Endodermal cell (in vitro differentiated cells): ENCODE measurements around the gene RIC1. TPM values are rescaled to one million over a fixed set of nuclear protein-coding genes. Genes with fewer than 3 reads are reported as not detected.

Experiments
- DNase-seq: peaks from one replicate; pipeline ENCODE4 v3.0.0-alpha.2; 2017
- H3K27ac ChIP-seq: 2 replicates; pipeline ENCODE4 v1.5.1; 2013; ENCODE audit warnings: mild to moderate bottlenecking, low read depth, low read length, moderate library complexity
- H3K27me3 ChIP-seq: 2 replicates; pipeline ENCODE4 v1.6.1; 2013; ENCODE audit warnings: mild to moderate bottlenecking, low read length, moderate library complexity; ENCODE audit not compliant: insufficient read depth, control insufficient read depth, poor library complexity, severe bottlenecking
- H3K36me3 ChIP-seq: 2 replicates; pipeline ENCODE4 v1.7.0; 2013; ENCODE audit warnings: mild to moderate bottlenecking, low read length, moderate library complexity; ENCODE audit not compliant: control insufficient read depth, insufficient read depth
- H3K4me1 ChIP-seq: one replicate; pipeline ENCODE4 v1.7.0; 2013; ENCODE audit warnings: low read length; ENCODE audit not compliant: control insufficient read depth, insufficient read depth
- H3K4me3 ChIP-seq: 2 replicates; pipeline ENCODE4 v1.5.1; 2013; ENCODE audit warnings: mild to moderate bottlenecking, low read length, moderate library complexity
- H3K9ac ChIP-seq: 2 replicates; pipeline ENCODE4 v1.6.1; 2013; ENCODE audit warnings: mild to moderate bottlenecking, low read length, moderate library complexity; ENCODE audit not compliant: poor library complexity, severe bottlenecking; ENCODE audit errors: extremely low read depth
- H3K9me3 ChIP-seq: 2 replicates; pipeline ENCODE4 v1.6.1; 2013; ENCODE audit warnings: mild to moderate bottlenecking, low read length, moderate library complexity; ENCODE audit not compliant: control insufficient read depth
- H3K27ac Mint-ChIP-seq: 2 replicates; pipeline ENCODE4 v1.8.0; 2020; ENCODE audit warnings: mixed read lengths
- H3K27me3 Mint-ChIP-seq: 2 replicates; pipeline ENCODE4 v1.8.0; 2021; ENCODE audit warnings: mild to moderate bottlenecking, mixed read lengths; ENCODE audit not compliant: insufficient read depth
- H3K36me3 Mint-ChIP-seq: 2 replicates; pipeline ENCODE4 v1.8.0; 2020; ENCODE audit warnings: low read depth, mixed read lengths
- H3K4me1 Mint-ChIP-seq: 2 replicates; pipeline ENCODE4 v1.8.0; 2020; ENCODE audit warnings: mixed read lengths
- H3K4me3 Mint-ChIP-seq: 2 replicates; pipeline ENCODE4 v1.8.0; 2020; ENCODE audit warnings: mild to moderate bottlenecking, moderate library complexity, mixed read lengths
- H3K9me3 Mint-ChIP-seq: 2 replicates; pipeline ENCODE4 v1.8.0; 2020; ENCODE audit warnings: mild to moderate bottlenecking, mixed read lengths
- CTCF ChIP-seq: fragments of 200-600 bp; sonication (generic); conservative IDR thresholded peaks from 2 replicates; pipeline ENCODE4 v1.5.0; 2021; ENCODE audit warnings: antibody characterized with exemption, mild to moderate bottlenecking
- WGBS, 2 experiments: methylation state at CpG; one replicate each; pipeline versions ENCODE4 v1.1.5 to v1.1.7; 2013; ENCODE audit warnings: missing lambda C conversion rate in 2 of 2, mixed read lengths in 1 of 2; ENCODE audit not compliant: insufficient coverage in 1 of 2, insufficient read length in 1 of 2; 5-methylcytosine and 5-hydroxymethylcytosine counted together
- total RNA-seq, 2 donors: library from RNA; stranded (reverse); fragmentation: NEBNext Ultra II Directional in 1 of 2; extraction: Animal tissue kit (Norgen Biotek cat#: 25700) in 1 of 2; gene quantifications; 2 replicates in 1 of 2; 3 replicates in 1 of 2; pipeline ENCODE4 v1.2.1, GENCODE V29; 2021

RIC1 gene
- total RNA-seq, 2 donors from 2014 or later: 27.0 to 27.1 TPM

DNA sequence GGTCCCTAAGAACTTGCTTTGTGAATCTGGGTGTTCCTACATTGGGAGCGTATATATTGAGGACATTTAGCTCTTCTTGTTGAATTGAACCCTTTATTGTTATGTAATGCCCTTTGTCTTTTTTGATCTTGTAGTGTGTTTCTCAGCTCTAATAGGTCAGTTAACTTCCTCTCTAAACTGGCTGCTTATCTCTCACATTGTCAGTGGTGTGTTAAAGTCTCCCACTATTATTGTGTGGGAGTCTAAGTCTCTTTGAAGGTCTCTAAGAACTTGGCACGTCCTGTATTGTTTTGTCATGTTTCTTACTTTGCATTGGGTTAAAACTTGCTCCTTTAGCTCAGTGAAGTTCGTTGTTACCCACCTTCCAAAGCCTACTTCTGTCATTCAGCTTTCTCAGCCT lies 36.2 kb downstream of the RIC1 start:
- Histone ChIP-seq H3K4me3 (no peak overlapping the region), H3K27ac (no peak overlapping the region), H3K27me3 (no peaks in the 10 kb centered on the region), H3K9ac (no peak overlapping the region), H3K9me3 (peaks cover 58% of the 10 kb centered on the region), H3K36me3 (peaks cover 45% of the 10 kb centered on the region), H3K4me1 (peaks cover 7% of the 10 kb centered on the region)
- Mint-ChIP-seq H3K4me3 (no peak overlapping the region), H3K27ac (no peak overlapping the region), H3K27me3 (peaks cover 3% of the 10 kb centered on the region), H3K36me3 (peaks cover 65% of the 10 kb centered on the region), H3K4me1 (peaks cover 21% of the 10 kb centered on the region), H3K9me3 (peaks cover 56% of the 10 kb centered on the region)
- TF ChIP-seq CTCF: no peak
- DNase-seq: no peak
- WGBS, 2 experiments: 40 to 50% methylated on average over 1 to 3 of the region's 3 CpGs

DNA sequence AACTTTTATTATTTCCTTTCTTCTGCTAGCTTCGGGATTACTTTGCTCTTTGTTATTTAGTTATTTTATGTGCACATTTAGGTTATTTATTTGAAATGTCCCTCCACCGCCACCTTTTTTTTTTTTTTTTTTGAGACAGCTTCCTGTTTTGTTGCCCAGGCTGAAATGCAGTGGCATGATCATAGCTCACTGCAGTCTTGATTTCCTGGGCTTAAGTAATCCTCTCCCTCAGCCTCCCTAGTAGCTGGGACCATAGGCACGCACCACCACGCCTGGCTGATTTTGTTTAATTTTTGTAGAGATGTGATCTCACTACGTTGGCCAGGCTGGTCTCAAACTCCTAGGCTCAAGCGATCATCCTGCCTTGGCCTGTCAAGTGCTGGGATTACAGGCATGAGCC lies 38.5 kb downstream of the RIC1 start:
- Histone ChIP-seq H3K9ac (no peak overlapping the region), H3K36me3 (peaks cover 36% of the 10 kb centered on the region), H3K27me3 (no peaks in the 10 kb centered on the region), H3K4me1 (peaks cover 14% of the 10 kb centered on the region), H3K27ac (no peak overlapping the region), H3K4me3 (peak overlapping the region; percentile 48), H3K9me3 (peaks cover 49% of the 10 kb centered on the region)
- Mint-ChIP-seq H3K27ac (no peak overlapping the region), H3K9me3 (peaks cover 51% of the 10 kb centered on the region), H3K4me1 (peaks cover 33% of the 10 kb centered on the region), H3K36me3 (peaks cover 52% of the 10 kb centered on the region), H3K4me3 (no peak overlapping the region), H3K27me3 (peaks cover 3% of the 10 kb centered on the region)
- no peak for TF ChIP-seq CTCF
- WGBS, 2 experiments: 86 to 97% methylated on average over 1 to 5 of the region's 6 CpGs
- no peak for DNase-seq

DNA sequence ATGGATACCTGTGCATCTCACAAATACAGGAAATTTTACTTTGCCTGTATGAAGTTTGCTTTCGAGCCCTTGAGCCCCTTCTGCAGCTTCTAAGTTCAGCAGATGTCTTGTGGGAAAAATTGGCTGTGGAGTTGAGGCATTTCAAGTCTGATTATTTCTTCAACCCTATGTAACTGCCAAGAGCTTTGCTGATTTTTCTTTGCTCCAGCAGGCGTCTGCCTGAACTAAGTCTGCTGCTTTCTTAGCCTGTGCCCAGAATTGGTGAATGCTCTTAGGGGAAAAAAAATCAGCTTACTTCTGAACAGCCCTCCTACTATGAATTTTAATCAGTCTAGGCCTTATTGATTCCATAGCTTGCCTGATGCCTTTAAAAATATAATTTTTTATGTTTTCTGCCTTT lies 41.2 kb downstream of the RIC1 start:
- no peak for TF ChIP-seq CTCF
- Histone ChIP-seq H3K27me3 (no peaks in the 10 kb centered on the region), H3K4me3 (peak overlapping the region; percentile 37), H3K9me3 (peaks cover 41% of the 10 kb centered on the region), H3K4me1 (peaks cover 33% of the 10 kb centered on the region), H3K27ac (no peak overlapping the region), H3K36me3 (peaks cover 36% of the 10 kb centered on the region), H3K9ac (no peak overlapping the region)
- 91 to 100% methylated on average over 1 to 2 of the region's 2 CpGs for WGBS, 2 experiments
- no peaks in the 10 kb centered on the region for H3K27me3 Mint-ChIP-seq
- peaks cover 35% of the 10 kb centered on the region for H3K36me3 Mint-ChIP-seq
- H3K4me3 Mint-ChIP-seq: no peak overlapping the region
- DNase-seq: no peak
- H3K4me1 Mint-ChIP-seq: peaks cover 42% of the 10 kb centered on the region
- no peak overlapping the region for H3K27ac Mint-ChIP-seq
- H3K9me3 Mint-ChIP-seq: peaks cover 33% of the 10 kb centered on the region
